Measurements from ENCODE around the gene CCDC24. TPM values are rescaled to one million over a fixed set of nuclear protein-coding genes. Genes with fewer than 3 reads are reported as not detected.

Gene CCDC24
- total and polyA plus RNA-seq, 10 donors = 3.3 to 25.9 (median 5.6) TPM

DNA sequence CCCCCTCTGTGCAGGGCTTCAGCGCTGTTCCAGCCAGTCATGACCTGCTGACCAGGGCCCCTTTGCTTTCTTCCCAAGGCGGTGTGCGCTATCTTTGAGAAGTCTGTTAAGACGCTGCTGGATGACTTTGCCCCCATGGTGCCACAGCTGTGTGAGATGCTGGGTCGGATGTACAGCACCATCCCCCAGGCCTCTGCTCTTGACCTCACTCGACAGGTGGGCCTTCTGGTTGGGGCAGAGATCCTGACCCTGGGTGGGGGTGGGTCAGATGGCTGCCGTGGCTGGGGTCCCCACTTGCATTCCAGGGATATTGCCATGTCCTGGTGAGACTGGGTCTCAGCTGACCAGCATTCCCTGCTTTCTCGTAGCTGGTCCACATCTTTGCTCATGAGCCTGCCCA lies 30.6 kb upstream of the CCDC24 start:
- Histone ChIP-seq H3K9me3 (no peaks in the 10 kb centered on the region), H3K36me3 (peaks cover 0 to 96% (median 45%) of the 10 kb centered on the region in 6 donors), H3K4me3 (no peak overlapping the region), H3K4me1 (no peaks in the 10 kb centered on the region), H3K27ac (no peak overlapping the region), H3K27me3 (replicated peaks in 1 of 7) (no peaks in the 10 kb centered on the region)
- no peak for TF ChIP-seq POLR2AphosphoS5 (IDR thresholded peaks at IDR 0.05)
- TF ChIP-seq CTCF (IDR thresholded peaks at IDR 0.05 in 8 of 11, conservative IDR thresholded peaks at IDR 0.05 in 3 of 11) = no peak
- TF ChIP-seq POLR2A (IDR thresholded peaks at IDR 0.05) = no peak
- WGBS, 5 donors = 82 to 96% (median 94%) methylated on average over 6 to 8 of the region's 8 CpGs
- intact Hi-C loops (cut with DNase I; ENCODE audit: low total_unique reads) = no loop called here
- DNase-seq = no peak

DNA sequence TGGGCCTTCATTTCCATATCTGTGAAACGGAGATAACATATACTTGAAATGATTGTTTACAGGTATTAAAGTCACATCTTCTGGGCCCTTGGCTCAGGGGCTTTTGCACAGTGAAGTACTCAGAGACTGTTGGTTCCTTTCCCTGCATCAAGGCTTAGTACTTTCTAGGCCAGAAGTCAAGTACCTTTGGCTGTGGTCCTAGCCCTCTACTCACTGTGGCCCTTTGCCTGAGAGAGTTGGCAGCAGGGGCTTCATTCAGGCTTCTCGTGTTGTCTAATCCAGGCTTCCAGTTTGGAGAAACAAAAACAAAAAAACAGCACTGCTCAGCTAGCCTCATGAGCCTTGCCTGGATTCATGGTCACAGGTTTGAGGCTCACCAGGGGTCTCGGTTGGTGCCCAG lies 29.7 kb upstream of the CCDC24 start:
- 83 to 91% (median 89%) methylated on average over 3 of the region's 3 CpGs for WGBS, 5 donors
- no peak for DNase-seq
- intact Hi-C loops (cut with DNase I; ENCODE audit: low total_unique reads) = no loop called here
- TF ChIP-seq CTCF (IDR thresholded peaks at IDR 0.05 in 8 of 11, conservative IDR thresholded peaks at IDR 0.05 in 3 of 11) (no peak), POLR2AphosphoS5 (IDR thresholded peaks at IDR 0.05) (no peak), POLR2A (IDR thresholded peaks at IDR 0.05) (no peak)
- no peaks in the 10 kb centered on the region for H3K27me3 ChIP-seq (replicated peaks in 1 of 7)
- no peak overlapping the region for H3K27ac ChIP-seq
- H3K9me3 ChIP-seq = no peaks in the 10 kb centered on the region
- H3K36me3 ChIP-seq = peaks cover 0 to 96% (median 38%) of the 10 kb centered on the region in 6 donors
- H3K4me1 ChIP-seq = no peaks in the 10 kb centered on the region
- no peak overlapping the region for H3K4me3 ChIP-seq

GRCh38 chr1:43962324-43962723 lies 29.1 kb upstream of the CCDC24 start:
- Histone ChIP-seq H3K27me3 (replicated peaks in 1 of 7) (no peaks in the 10 kb centered on the region), H3K36me3 (peaks cover 0 to 96% (median 34%) of the 10 kb centered on the region in 6 donors), H3K4me1 (no peaks in the 10 kb centered on the region), H3K9me3 (no peaks in the 10 kb centered on the region), H3K4me3 (no peak overlapping the region), H3K27ac (no peak overlapping the region)
- intact Hi-C loops (cut with DNase I; ENCODE audit: low total_unique reads) = no loop called here
- WGBS, 5 donors = 92 to 95% (median 93%) methylated on average over 2 of the region's 2 CpGs
- TF ChIP-seq POLR2AphosphoS5 (IDR thresholded peaks at IDR 0.05) (no peak), CTCF (IDR thresholded peaks at IDR 0.05 in 8 of 11, conservative IDR thresholded peaks at IDR 0.05 in 3 of 11) (no peak), POLR2A (IDR thresholded peaks at IDR 0.05) (no peak)
- no peak for DNase-seq

DNA sequence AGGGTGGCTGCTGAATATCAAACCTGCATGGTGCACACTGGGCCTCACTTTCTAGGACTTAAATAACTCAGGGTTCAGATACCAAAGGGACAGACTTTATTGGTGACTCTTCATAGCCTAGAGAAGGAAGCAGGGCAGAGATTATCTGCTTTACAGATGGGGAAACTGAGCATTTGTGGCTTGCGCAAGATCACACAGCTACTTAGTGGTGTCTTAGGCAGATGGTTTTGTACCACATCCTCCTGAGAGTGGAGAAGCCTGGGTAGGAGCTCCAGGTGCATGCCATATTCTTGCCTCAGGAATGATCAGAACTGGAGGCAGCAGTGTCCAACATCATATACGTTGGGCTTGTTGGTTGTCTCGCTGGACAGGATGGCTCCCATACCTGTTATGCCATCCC lies 28.4 kb upstream of the CCDC24 start:
- intact Hi-C loops (cut with DNase I; ENCODE audit: low total_unique reads) = no loop called here
- no peaks in the 10 kb centered on the region for H3K9me3 ChIP-seq
- DNase-seq = no peak
- H3K4me3 ChIP-seq = no peak overlapping the region
- no peaks in the 10 kb centered on the region for H3K4me1 ChIP-seq
- H3K27me3 ChIP-seq (replicated peaks in 1 of 7) = no peaks in the 10 kb centered on the region
- no peak for TF ChIP-seq POLR2A (IDR thresholded peaks at IDR 0.05)
- TF ChIP-seq POLR2AphosphoS5 (IDR thresholded peaks at IDR 0.05) = no peak
- no peak for TF ChIP-seq CTCF (IDR thresholded peaks at IDR 0.05 in 8 of 11, conservative IDR thresholded peaks at IDR 0.05 in 3 of 11)
- no peak overlapping the region for H3K27ac ChIP-seq
- H3K36me3 ChIP-seq = peaks cover 0 to 95% (median 27%) of the 10 kb centered on the region in 6 donors
- 85 to 96% (median 95%) methylated on average over 3 of the region's 3 CpGs for WGBS, 5 donors
